HAP-1 (cell line): ENCODE data around the gene DEGS2.

ENCODE experiments used
- DNase-seq, 2 experiments: peaks; one replicate each; pipeline ENCODE4 v3.0.0-alpha.2; 2016 to 2020; ENCODE audit warnings: low spot score in 2 of 2
- H3K27me3 ChIP-seq: fragments of 250-450 bp; sonication (Bioruptor Pico); 2 replicates; pipeline ENCODE4 v1.5.1; 2020; ENCODE audit warnings: low read depth, mild to moderate bottlenecking, moderate library complexity
- H3K36me3 ChIP-seq: fragments of 250-450 bp; sonication (Bioruptor Pico); replicated peaks from 2 replicates; pipeline ENCODE4 v1.5.1; 2020; ENCODE audit warnings: mild to moderate bottlenecking
- H3K4me1 ChIP-seq: fragments of 250-450 bp; sonication (Bioruptor Pico); 2 replicates; pipeline ENCODE4 v1.5.1; 2020; ENCODE audit warnings: mild to moderate bottlenecking
- H3K4me3 ChIP-seq: fragments of 250-450 bp; sonication (Bioruptor Pico); 2 replicates; pipeline ENCODE4 v1.5.1; 2020; ENCODE audit warnings: mild to moderate bottlenecking, moderate library complexity
- H3K9me3 ChIP-seq: fragments of 250-450 bp; sonication (Bioruptor Pico); 2 replicates; pipeline ENCODE4 v1.5.1; 2020; ENCODE audit warnings: mild to moderate bottlenecking, moderate library complexity
- in situ Hi-C: fragments of 300-500 bp; cut with MboI; formaldehyde crosslinking; loops from 3 replicates; pipeline ENCODE4 v1.14.3; 2020; ENCODE audit warnings: low sequenced_read_pairs, inconsistent platforms, mixed read lengths

Gene DEGS2

DNA sequence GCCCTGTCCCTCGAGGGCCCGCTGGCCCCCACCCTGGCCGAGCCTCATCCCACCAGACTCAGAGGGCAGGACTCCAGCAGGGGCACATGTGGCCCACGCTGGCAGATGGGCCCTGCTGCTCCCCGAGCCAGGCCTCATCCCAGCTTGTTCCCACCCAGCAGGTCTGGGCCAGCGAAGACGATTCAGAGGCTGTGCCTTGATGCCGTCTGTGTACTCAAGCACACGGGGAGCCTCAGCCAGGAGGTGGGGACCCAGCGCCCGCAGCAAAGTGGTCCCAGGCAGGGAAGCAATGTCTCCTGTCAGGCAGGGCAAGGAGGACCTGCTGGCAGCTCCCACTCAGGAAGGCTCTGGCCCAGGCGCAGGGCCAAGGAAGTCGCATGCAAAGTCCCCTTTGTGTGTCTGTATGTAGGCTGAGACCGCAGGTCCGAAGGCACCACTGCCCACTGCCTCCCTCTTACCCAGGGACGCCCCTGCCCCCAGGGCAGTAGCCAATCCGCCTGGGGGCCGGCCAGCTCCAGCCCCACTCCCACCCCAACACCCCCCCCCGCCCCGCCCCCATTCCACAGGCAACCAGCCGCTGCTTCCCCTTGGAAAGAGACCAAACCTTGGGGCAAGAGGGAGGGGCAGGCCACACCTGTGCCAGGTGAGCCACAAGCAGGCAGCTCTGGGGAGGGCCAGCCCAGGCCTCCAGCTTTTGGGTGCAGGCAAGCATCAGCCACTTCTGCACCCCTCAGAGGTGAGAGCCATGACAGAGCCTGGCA, 9.4 kb downstream of the DEGS2 start:
- Histone ChIP-seq H3K4me3 (no peak overlapping the region), H3K9me3 (peaks cover 7% of the 10 kb centered on the region), H3K36me3 (no peaks in the 10 kb centered on the region), H3K27me3 (no peaks in the 10 kb centered on the region), H3K4me1 (no peaks in the 10 kb centered on the region)
- DNase-seq: no peak
- in situ Hi-C loops: no loop called here

DNA sequence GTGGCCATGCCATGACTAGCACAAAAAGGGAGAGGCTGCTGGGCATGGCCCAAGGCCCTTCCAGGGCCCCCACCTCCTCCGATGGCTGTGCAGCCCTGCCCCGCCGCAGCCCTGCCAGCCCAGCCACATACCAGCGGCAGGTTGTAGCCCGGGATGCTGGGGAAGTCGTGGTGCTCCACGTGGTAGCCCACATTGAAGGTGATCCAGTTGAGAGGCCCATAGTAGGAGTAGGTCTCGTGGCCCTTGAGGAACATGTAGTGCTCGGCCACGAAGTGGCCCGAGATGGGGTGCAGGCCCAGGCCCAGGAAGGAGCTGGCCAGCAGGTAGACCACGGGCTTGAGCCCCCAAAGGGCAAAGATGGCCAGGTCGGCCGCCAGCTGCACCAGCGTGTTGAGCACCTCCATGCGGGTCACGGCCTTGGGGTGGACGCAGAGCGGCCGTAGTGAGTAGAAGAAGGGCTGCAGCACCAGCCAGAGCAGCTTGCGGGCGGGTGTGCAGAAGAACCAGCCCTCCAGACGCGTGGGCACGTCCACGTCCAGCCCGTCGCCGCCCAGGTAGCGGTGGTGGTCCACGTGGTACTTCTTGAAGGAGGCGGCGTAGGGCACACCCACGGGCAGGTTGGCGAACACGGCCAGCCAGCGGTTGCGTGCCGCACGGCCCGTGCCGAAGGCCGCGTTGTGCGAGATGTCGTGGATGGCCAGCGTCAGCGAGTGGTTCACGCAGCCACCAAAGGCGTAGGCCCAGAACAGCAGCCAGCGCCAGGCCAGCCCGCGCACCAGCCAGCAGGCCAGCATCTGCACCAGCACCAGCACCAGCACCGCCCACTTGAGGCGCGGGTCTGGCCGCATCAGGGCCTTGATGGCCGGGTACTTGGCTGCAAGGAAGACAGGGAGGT, 10.4 kb downstream of the DEGS2 start:
- no peaks in the 10 kb centered on the region for H3K9me3 ChIP-seq
- H3K27me3 ChIP-seq: no peaks in the 10 kb centered on the region
- no peak for DNase-seq
- no peak overlapping the region for H3K4me3 ChIP-seq
- no peaks in the 10 kb centered on the region for H3K36me3 ChIP-seq
- in situ Hi-C loops: no loop called here
- no peaks in the 10 kb centered on the region for H3K4me1 ChIP-seq

DNA sequence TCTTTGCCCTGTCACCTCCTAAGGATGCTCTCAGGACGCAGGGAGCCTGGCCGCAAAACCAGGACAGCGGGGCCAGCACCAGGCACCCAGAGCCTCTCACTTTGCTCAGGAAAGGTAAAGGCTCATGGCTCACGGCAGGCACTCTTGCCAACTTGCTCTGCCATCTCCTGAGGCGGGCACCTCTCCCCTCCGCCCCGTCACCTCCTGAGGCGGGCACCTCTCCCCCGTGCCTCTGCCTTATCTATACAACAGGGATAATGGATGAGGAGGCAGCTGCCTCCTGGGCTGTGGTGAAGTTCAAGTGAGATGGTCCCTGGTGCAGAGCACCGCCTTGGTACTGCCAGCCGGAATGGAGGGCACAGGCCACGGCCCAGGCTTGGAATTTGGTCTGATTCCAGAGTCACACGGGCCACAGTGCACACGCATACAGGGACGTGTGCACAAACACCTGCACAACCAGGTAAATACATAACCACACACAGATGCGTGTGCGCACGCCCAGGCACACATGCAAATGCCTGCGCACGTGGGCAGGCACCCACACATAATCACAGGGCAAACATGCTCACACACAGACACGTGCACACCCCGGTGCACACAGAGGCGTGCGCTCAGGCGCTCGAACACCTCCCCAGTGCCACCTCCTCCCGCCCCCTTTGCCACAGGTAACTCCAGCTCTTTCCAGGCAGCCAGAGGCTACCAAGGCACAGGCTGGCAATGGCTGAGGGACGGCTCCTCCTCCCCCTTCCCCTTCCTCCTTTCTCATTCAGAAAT, 11.6 kb downstream of the DEGS2 start:
- H3K27me3 ChIP-seq: no peaks in the 10 kb centered on the region
- H3K9me3 ChIP-seq: no peaks in the 10 kb centered on the region
- H3K4me1 ChIP-seq: no peaks in the 10 kb centered on the region
- DNase-seq: no peak
- H3K36me3 ChIP-seq: no peaks in the 10 kb centered on the region
- H3K4me3 ChIP-seq: no peak overlapping the region
- in situ Hi-C loops: no loop called here

DNA sequence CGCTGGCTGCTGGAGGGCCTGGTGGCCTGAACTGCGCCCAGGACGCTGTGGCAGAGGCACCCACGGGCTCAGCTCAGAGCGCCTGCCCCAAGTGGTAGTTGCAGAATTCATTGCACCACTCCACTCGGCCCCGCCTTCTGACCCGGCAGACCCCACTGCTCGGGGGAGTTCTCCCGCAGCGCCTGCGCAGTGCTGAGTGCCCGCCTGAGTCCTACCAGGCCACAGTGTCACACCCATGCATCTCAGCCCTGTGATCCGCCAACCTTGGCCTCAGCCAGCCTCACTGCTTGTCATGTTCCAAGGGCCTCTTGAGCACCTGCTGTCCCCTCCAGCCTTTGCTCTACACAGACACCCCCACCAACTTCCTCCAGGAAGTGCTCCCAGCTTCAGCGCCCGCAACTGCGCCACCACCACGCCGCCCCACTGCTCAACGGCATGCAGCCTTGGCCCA, 12.2 kb downstream of the DEGS2 start:
- Histone ChIP-seq H3K27me3 (no peaks in the 10 kb centered on the region), H3K4me1 (no peaks in the 10 kb centered on the region), H3K9me3 (no peaks in the 10 kb centered on the region), H3K4me3 (no peak overlapping the region), H3K36me3 (no peaks in the 10 kb centered on the region)
- in situ Hi-C loops: no loop called here
- DNase-seq: no peak

DNA sequence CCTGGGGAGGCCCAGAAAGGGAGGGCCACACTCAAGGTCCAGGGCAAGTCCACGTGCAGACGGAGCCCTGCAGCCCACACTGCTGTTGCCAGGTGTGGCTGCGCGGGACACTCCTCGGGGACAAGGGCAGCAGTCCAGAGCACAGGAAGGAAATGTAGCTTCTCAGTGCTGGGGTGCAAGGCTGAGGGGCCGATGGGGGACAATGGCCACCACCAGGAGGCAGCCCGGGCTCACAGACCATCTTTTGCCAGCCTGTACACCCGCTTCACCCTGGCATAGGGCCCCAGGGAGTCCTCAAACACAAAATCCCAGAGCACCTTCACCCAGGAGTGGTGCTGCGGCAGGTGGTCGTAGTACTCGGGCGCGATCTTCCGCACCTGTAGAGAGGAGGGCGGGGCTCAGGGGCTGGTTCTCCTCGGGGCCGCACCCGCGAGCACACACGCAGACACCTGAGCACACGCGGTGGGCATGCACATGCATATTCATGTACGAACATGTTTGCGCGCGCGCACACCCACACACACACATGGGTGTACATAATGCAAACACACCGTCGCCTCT, 12.8 kb downstream of the DEGS2 start:
- no peaks in the 10 kb centered on the region for H3K4me1 ChIP-seq
- no peak overlapping the region for H3K4me3 ChIP-seq
- no peaks in the 10 kb centered on the region for H3K9me3 ChIP-seq
- in situ Hi-C loops: no loop called here
- no peaks in the 10 kb centered on the region for H3K27me3 ChIP-seq
- DNase-seq: no peak
- no peaks in the 10 kb centered on the region for H3K36me3 ChIP-seq

DNA sequence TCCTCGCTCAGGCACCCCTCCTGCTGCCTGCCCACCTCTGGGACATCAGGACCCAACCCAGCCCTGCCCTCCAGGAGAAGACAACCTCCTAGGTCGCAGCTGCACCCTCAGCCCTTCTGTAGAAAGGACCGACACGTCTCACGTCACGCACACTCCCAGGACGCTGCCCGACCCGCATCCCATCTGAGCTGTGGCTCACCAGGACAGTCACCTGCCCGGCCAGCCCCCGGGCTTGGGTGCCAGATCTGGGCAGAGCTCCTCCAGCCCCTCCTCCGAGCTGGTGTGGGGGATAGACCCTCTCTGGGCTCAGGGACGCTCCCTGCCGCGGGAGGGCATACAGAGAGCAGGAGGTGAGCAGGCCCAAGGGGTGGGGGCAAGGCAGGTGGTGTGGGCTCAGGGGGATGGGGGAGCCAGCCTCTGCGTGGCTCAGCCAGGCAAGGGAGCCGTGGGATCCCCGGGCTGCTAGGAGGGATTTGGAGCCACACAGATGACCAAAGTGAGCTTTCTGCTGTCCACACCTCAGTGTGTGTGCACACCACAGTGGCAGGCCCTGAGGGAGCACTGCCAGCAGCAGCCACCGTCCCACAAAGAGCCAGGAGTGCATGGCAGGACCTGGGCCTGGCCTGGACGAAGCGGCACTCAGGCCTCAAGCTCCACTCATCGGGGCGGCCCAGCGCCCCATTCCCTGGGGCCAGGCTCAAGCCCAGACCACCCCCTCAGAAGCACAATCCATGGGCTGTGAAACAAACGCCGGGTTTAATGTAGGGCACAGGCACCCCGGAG, 13.6 kb downstream of the DEGS2 start:
- H3K4me3 ChIP-seq: no peak overlapping the region
- no peaks in the 10 kb centered on the region for H3K9me3 ChIP-seq
- H3K4me1 ChIP-seq: no peaks in the 10 kb centered on the region
- H3K36me3 ChIP-seq: no peaks in the 10 kb centered on the region
- no peak for DNase-seq
- no peaks in the 10 kb centered on the region for H3K27me3 ChIP-seq
- in situ Hi-C loops: no loop called here

DNA sequence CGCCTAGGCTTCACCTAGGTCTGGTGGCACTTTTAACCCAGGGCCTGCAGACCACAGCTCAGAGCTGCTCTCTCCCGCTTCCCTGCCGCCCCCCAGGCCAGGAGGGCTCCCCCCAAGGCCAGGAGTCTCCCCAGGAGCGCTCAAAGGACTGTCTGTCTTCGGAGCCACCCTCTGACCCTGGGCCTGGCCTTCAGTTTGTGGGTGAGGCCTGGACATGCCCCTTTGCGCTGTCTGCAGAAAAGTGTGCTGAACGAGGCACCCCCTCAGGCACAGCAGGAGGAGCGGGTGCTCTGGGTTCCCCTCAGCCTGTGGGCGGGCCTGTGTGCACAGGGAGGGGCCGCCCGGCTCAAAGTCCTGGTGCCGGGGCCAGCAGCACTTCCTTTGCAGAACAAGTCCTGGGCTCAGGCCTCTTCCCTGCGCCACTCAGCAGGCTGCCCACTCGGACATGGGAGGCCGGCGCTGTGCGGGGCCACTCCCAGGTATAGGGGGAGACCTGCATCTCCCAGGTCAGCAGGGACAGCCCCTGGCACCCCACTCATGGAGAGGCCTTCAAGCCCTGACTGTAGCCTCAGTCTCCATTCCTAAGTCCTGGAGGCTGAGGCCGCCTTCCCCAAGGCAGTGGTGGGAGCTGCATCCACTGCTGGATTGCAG, 14.3 kb downstream of the DEGS2 start:
- H3K27me3 ChIP-seq: no peaks in the 10 kb centered on the region

DNA sequence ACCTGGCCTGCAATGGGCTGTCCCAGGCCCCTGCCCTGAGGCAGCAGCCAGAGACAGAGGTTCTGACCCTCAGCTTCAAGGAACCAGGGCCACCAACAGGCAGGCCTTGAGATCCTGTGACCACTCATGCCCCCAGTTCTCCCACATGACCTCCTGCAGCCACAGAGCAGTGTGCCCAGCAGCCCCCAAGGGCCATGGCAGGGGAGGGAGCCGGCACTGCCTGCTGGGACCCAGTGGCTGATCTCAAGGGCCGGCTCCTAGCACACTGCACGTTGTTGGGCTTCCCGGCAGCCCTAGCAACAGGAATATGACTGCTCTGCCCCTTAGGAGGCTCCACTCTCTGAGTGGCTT, 14.8 kb downstream of the DEGS2 start:
- H3K4me1 ChIP-seq: no peaks in the 10 kb centered on the region
- no peak for DNase-seq
- H3K36me3 ChIP-seq: no peaks in the 10 kb centered on the region
- no peak overlapping the region for H3K4me3 ChIP-seq
- H3K9me3 ChIP-seq: no peaks in the 10 kb centered on the region
- H3K27me3 ChIP-seq: no peaks in the 10 kb centered on the region
- in situ Hi-C loops: no loop called here

More for the DNA sequence above, 14.3 kb downstream of the DEGS2 start:
- H3K4me1 ChIP-seq: no peaks in the 10 kb centered on the region
- H3K4me3 ChIP-seq: no peak overlapping the region
- DNase-seq: no peak
- no peaks in the 10 kb centered on the region for H3K36me3 ChIP-seq
- in situ Hi-C loops: no loop called here
- H3K9me3 ChIP-seq: no peaks in the 10 kb centered on the region

DNA sequence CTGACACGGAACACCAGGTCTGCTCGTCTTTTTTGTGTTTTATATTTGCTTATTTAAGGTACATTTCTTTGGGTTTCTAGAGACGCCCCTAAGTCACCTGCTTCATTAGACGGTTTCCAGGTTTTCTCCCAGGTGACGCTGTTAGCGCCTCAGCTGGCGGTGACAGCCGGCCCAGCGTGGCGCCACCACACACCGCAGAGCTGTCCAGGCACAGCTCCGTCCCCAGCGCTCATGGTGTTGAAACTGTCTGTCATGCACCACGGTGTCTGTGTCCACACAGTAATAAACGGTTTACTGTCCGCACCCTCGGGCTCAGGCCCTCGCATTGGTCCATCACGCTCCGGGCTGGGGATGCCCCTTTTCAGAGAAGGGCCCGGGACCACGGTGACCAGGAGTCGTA, 15.5 kb downstream of the DEGS2 start:
- Histone ChIP-seq H3K36me3 (no peaks in the 10 kb centered on the region), H3K27me3 (no peaks in the 10 kb centered on the region), H3K4me3 (no peak overlapping the region), H3K4me1 (no peaks in the 10 kb centered on the region), H3K9me3 (no peaks in the 10 kb centered on the region)
- DNase-seq: no peak
- in situ Hi-C loops: no loop called here

DNA sequence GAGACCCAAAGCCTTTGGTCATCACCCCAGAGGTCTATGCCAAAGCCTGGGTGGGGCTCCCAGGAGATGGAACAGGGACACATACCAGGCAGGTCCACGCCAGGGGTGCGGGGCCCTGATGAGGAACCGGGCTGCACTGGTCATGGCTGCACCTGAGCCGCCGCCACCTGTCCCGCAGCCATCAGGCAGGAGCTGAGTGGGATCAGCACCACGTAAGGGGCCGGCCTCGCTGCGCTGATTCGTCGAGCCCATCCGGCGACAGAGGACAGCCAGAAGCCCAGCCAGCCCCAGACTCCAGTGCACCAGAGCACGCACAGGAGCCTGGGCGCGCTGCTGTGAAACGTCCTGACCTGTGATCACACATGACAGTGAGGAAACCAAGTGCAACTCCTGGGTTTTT, 15.9 kb downstream of the DEGS2 start:
- Histone ChIP-seq H3K4me3 (no peak overlapping the region), H3K4me1 (no peaks in the 10 kb centered on the region), H3K36me3 (no peaks in the 10 kb centered on the region), H3K9me3 (no peaks in the 10 kb centered on the region), H3K27me3 (no peaks in the 10 kb centered on the region)
- DNase-seq: no peak
- in situ Hi-C loops: no loop called here

DNA sequence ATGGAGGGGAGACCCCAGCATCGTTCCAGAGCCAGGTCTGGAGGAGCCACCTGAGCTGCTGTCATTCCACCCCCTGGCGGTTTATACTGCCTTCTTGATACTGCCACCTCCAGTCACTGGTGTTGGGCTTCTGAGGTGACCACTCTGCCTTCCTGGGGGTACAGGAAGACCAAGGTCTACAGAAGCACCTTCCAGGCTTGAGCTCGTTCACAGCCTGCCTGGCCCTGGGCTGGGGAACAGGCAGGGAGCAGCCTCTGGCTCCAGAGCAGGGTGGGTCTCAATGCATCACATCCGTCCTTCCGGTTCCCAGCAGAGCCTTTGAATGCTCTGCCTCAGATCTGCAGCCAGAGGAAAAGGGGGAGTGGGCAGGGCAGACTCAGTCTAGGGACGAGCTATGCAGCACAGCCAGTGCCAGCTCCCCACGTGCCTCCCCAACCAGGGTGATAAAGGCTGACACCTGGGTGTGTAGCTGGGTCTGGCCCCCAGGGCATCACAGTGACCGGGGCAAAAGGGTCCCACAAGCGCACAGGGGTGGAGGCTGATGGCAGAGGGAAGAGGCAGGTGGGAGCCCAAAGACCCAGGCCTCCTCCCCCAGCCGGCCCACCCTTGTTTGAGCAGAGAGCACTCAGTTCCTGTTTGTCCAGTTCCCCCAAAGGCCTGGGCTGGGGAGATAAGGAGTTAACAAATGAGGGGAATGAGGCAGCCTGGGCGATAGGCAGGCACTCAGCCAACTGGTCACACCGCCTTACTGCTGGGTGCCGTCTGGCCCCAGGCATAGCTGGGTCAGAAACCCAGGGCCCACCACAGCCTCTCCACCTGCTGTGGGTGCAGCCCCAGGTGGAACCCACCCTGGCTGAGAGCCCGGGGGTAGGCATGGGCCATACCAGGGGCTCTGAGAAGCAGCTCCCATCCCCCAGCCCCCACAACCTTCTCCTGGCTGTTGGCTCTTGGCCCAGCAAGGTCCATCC, 17.1 kb downstream of the DEGS2 start:
- no peaks in the 10 kb centered on the region for H3K9me3 ChIP-seq
- no peaks in the 10 kb centered on the region for H3K27me3 ChIP-seq
- H3K4me1 ChIP-seq: no peaks in the 10 kb centered on the region
- no peak for DNase-seq
- no peak overlapping the region for H3K4me3 ChIP-seq
- in situ Hi-C loops: no loop called here
- no peaks in the 10 kb centered on the region for H3K36me3 ChIP-seq

DNA sequence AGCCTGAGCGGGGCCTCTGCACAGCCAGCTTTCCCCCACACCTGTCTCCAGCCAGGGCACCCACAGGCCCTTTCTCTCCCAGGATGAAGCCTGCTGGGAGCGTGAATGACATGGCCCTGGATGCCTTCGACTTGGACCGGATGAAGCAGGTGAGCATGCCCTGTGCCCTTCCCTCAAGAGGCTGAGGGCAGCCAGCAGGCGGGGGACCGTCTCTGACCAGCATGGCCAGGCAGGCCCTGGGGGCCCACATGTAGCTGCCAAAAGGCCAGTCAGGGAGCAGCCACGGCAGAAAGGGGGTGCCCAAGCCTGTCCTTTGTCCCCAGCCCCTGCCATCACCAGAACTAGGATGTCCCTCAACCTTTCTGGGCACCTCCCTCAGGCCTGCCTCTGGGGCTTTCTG, 18.3 kb downstream of the DEGS2 start:
- no peaks in the 10 kb centered on the region for H3K36me3 ChIP-seq
- DNase-seq: no peak
- H3K27me3 ChIP-seq: no peaks in the 10 kb centered on the region
- H3K4me1 ChIP-seq: no peaks in the 10 kb centered on the region
- H3K9me3 ChIP-seq: no peaks in the 10 kb centered on the region
- H3K4me3 ChIP-seq: no peak overlapping the region
- in situ Hi-C loops: no loop called here
